DMS79 (cell line): Measurements from ENCODE around the gene RHOC.
A peak's percentile ranks its signal among the peaks of the same experiment; 100 is the strongest.

Experiments
- DNase-seq: peaks from one replicate; lab custom pipeline; 2025; lab: John Stamatoyannopoulos, UW

RHOC gene

GRCh38 chr1:112717263-112717873 lies 10.4 kb upstream of the RHOC start:
- DNase-seq = no peak

GRCh38 chr1:112716133-112716720 lies 9.3 kb upstream of the RHOC start:
- peak; percentile 73 for DNase-seq

- peak; percentile 51 for DNase-seq
Observed at GRCh38 chr1:112715264-112716053, 8.5 kb upstream of the RHOC start, which contains the start of gene PPM1J. Gene PPM1J, minus strand, starts transcription at chr1:112715332. Its CDS starts 31 bp downstream, at chr1:112715301.

GRCh38 chr1:112714313-112715263 lies 7.7 kb upstream of the RHOC start:
- DNase-seq = no peak

- no peak for DNase-seq
Observed at GRCh38 chr1:112713466-112714312, 6.8 kb upstream of the RHOC start.

- no peak for DNase-seq
Observed at GRCh38 chr1:112712701-112713128, 5.8 kb upstream of the RHOC start.

- DNase-seq = no peak
Observed at GRCh38 chr1:112712191-112712590, 5.3 kb upstream of the RHOC start.

- DNase-seq = no peak
Observed at GRCh38 chr1:112711670-112712069, 4.7 kb upstream of the RHOC start.

GRCh38 chr1:112711041-112711440 lies 4.1 kb upstream of the RHOC start:
- DNase-seq = no peak

GRCh38 chr1:112710586-112710985 lies 3.7 kb upstream of the RHOC start:
- no peak for DNase-seq

GRCh38 chr1:112710159-112710558 lies 3.2 kb upstream of the RHOC start:
- DNase-seq = no peak

GRCh38 chr1:112708489-112708888 lies 1.6 kb upstream of the RHOC start:
- DNase-seq = no peak

- DNase-seq = no peak
Observed at GRCh38 chr1:112708002-112708448, 1.1 kb upstream of the RHOC start.

GRCh38 chr1:112707221-112708001 lies 484 bp upstream of the RHOC start:
- DNase-seq = peak; percentile 70

- DNase-seq = peak; percentile 72
Observed at GRCh38 chr1:112704934-112705627, 1.8 kb downstream of the RHOC start.

GRCh38 chr1:112704391-112704933 lies 2.5 kb downstream of the RHOC start:
- no peak for DNase-seq

- DNase-seq = no peak
Observed at GRCh38 chr1:112703706-112704105, 3.2 kb downstream of the RHOC start.

GRCh38 chr1:112702420-112703261 lies 4.3 kb downstream of the RHOC start:
- no peak for DNase-seq
